Stimulated activated CD4-positive, alpha-beta T cell treated with anti-CD3 and anti-CD28 coated beads, Interleukin-2, amount 100 ng/mL, for 4 hours (primary cell): ENCODE data around the gene SRGAP3.

ENCODE experiments used
- DNase-seq: peaks from one replicate; pipeline ENCODE4 v3.0.0-alpha.2; 2020; ENCODE audit warnings: low read depth

Gene SRGAP3

DNA sequence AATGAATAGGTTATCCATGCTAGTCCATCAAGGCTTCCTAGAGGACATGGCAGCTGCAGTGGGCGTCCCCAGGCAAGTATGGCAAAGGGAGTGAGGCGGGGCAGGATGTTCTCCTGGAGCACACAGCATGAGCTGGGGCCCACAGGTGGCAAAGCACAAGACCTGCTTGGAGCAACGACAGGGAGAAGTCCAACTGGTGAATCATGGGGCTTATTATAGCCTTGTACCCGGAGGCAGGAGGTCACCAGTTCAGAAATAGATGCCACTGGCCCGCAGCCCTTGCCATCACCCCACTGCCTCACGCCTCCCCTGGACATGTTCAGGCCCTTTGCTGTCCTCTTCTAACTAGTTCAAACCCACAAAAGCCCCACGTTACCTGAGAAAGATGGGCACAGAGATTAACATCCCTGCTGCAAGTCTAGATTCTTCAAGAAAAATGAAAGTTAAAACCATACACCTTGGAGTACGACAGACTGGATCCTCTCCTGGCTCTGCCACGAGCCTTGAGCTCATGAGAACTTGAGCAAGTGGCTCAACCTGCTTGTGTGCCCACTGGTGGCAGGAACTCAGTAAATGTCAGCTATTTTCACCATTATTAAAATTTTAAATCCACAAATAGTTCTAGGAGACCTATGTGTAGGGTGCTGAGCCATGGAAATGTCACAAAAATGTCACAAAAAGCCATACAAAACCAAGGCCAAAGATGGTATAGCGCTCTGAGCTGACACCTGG, 1.8 kb upstream of the SRGAP3 start:
- DNase-seq = no peak

DNA sequence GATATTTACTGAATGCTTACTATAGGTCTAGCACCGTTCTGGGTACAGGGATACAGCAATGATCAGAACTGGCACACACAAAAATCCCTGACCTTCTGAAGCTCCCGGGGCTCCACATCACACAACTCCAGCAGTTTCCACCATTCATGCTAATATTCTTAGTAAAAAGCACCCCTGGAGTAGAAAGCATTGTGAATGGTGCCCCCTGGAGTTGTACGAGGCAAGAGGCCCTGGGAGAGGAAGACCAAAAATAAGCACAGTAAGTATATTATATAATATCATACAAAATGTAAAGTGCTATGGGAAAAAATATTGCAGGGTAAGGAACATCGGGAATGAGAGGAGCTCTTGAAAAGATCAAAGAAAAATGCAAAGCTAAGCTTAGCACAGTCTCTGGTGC, 790 bp upstream of the SRGAP3 start:
- DNase-seq = no peak

DNA sequence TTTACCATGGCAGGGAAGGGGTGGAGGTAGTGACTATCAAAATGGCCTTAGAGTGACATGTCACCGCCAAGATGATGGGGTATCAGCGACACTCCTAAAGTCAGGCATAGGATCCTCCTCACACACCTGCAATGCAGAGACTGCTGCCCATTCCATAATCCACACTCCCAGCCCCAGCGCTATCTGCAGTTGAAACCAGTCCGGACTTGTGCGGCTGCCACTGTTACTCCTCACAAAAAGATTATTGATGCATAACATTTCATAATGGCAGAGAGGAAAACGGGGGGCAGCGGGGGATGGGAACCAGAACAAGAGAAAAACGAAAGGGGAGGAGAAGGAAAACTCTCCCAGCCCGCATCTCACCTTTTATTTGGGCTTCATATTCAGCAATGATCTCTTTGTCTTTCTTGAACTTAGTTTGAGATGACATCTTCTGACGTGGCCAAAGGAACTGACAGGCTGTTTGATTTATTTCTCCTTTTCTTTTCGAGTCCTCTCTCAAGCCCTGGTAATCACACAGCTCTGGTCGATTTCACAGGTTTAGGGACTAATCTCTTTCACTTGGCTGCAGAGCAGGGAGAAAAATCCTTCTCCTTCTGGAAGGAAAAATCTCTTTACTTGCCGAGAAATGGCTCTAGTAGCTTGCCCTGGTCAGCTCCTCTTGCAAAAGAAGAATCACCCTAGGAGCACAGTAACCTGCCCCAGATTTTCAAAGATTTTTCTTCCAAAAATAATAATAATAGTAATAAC, 749 bp downstream of the SRGAP3 start:
- DNase-seq = no peak

DNA sequence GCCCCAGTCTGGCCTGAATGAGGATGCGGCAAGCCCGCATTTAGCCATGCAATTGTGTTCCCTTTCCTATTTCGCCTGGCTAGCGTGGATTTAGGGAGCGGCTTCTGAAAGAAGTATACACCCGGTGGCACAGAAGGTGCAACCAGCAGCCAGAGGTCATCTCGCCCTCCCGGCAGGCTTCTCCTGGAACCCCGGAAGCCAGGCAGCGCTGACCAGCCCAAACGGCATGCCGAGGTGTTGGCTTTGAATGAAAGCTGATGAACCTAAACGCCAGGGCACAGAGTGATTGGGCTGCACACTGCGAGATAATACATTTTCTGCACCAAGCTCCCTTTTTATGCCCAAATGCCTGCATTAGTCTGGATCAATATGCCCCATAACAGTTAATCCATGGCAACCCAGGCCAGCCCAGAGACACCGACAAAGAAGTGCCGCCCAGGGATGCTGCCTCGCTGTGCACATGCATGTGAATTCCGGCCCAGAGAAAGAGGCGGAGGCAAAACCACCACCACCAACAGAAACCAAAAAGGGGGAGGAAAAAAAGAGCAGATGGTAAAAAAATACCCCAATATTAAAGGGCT, 1.4 kb downstream of the SRGAP3 start:
- DNase-seq = no peak

DNA sequence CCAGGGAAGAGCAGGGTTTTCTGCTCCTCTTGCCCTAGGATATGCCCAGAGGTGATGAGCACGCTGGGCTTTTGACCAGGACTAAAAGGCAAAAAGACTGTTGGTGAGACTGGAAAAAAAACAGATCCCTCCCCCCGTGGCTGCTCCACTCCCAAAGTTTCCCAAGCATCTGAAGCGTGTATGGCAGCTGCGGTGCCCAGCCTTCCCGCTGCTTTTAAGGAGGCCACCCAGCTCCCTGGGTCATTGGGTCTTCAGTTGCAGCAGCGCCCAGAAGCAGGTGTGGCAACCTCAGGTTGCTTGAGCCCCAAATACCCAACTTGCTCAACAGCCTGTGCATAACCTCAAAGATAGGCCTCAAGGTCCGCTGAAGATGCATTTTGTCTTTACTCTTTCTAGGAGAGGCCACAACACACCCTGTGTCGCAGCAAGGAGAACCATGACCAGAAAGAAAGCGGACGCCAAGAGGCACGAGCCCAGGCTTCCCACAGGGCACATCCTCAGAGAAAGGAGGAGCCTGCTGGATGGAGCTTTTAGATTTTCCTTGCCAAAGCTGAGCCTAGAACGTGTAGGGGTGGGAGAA, 2.0 kb downstream of the SRGAP3 start:
- DNase-seq = no peak

DNA sequence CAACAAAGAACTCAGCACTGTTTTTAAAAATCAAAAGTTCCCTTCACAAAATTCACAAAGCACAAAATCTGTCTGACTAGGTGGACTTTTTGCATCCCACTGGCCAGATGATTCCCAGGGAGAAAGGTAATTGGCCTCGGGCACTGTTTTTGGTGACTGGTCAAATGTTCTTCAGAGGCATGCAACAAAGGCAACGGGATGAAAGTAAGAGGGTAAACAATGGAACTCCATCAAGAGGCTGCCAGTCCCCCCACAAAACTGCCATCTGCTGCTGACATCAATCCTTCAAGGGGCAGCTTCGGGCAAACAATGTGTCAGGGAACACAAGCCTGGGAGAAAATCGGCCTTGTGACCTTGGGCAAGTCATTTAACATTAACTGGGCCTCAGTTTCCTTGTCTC, 3.3 kb downstream of the SRGAP3 start:
- DNase-seq = no peak

DNA sequence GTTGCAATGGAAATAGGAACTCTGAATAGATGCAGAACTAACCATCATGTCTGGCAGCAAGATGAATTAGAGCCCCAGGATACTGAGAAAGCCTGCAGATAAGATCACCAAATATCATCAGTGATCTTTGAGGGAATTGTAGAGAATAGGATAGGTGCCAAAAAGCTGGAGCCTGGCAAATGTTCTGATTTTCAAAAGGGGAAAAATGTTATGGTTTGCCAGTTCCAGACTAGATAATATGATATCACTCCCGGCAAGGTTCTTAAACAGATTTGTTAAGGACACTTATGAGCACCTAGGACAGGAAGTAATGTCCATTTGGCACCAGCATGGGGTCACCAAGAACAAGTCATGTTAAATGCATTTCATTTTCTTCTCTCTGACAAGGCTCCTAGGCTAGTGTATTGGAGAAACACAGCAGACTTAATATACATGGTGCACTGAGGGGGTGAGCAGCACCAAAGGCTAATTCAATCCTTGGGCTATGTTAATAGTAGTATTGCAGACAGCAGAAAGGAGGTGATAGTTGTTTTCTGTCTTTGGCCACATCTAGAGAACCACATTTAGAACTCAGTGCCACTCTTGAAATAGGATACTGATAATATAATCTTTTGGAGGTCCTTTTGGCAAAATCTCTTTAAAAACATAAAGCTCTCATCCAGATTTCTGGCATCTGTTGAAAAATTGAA, 4.8 kb downstream of the SRGAP3 start:
- DNase-seq = no peak

DNA sequence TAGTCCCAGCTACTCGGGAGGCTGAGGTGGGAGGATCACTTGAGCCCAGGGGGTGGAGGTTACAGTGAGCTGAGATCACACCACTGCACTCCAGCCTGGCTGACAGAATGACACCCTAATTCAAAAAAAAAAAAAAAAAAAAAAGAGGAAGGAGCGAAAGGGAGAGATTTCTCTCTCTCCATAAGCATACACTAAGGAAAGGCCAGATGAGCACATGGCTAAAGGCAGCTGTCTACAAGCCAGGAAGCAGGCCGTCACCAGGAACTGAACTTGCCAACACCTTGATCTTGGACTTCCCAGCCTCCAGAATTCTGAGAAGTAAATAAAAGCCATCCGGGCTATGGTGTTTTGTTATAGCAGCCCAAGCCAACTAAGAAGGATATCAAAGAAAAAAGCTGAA, 7.5 kb downstream of the SRGAP3 start:
- DNase-seq = no peak

DNA sequence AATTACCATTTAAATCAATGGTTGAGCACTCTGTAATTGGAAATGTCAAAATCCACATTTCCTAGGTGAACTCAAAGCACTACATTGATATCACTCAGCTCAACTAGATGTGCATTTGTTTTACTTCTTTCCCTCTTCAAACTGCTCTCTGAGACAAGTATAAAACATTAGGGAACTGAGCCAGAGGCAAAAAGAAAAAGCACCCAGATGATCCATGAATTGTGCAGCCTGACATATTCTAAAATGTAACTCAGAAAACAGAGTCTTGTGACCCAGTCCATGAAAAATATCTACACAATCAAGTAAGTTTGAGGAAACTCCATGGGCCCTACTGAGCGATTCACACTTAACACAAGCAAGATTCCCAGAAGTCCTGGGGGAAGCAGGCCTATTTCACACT, 9.8 kb downstream of the SRGAP3 start:
- DNase-seq = no peak

DNA sequence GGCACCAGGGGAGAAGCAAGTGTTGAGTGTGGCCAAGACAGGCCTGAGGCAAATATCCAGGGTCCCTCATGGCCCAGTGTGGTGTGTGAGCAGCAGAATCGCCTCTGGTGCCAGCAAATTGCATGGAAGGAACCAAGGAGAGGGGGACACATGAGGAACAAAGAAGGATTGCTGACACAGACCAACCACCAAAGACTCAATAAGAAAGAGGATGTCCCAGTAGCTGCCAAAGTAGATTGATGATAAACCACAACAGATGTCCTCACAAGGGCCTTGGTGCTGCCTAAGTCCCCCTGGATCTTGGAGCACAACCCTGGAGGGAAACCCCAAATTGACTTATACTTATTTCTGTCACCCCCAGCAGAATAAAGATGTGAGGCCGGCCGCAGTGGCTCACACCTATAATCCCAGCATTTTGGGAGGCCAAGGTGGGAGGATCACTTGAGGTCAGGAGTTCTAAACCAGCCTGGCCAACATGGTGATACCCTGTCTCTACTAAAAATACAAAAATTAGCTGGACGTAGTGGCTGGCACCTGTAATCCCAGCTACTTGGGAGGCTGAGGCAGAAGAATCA, 10.6 kb downstream of the SRGAP3 start:
- DNase-seq = no peak

DNA sequence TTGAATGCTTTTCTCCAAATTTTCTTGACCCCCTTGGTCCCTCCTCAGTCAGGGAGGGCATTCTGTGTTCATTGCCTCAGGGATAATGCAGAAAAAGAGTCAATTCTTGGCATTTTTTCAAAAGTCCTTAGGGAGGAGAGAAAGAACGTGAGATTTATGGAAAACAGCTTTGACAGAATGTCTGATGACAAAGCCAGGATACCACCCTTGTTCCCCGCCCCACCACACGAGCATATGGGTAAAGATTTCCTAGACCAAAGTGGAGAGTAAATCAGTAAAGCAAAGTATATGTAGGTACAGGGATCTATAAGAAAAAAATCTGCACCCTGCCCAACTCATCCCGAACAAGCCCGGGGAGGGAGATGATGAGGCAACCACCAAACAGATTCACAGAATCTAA, 11.2 kb downstream of the SRGAP3 start:
- DNase-seq = no peak

DNA sequence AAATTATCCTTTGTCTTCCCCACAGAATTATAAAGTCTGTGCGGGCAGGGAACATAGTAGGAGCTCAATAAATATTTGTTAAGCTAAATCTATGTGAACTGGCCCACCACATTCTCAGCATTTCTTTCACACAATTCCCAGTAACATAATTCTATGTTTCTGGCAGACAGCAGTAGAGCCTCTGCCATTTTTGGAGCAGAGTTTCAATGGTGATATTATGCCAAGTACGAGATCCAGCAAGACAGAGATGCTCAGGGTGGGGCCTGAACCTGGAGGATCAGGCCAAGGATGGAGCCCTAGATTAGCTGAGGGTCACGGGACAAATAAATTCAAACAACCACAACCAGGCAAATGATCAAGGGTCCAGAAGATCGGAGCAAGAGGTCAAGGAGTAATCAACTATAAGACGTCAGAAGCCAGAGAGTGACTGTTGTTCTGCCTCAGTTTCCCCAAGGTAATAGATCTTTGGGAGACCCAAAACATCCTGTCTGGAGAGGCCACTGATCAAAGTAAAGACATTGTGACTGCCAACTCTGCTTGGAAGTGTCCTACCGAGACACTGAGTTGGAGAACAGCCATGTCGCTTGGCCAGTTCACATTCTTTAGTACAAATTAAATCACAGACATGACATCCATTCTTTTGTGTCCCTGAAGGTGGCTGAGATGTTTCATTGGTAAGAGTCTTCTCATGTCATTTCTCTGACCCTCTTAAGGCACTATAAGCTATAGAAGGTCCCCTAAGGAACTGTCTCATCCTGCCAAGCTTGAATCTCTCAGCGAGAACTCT, 15.4 kb downstream of the SRGAP3 start:
- DNase-seq = no peak

DNA sequence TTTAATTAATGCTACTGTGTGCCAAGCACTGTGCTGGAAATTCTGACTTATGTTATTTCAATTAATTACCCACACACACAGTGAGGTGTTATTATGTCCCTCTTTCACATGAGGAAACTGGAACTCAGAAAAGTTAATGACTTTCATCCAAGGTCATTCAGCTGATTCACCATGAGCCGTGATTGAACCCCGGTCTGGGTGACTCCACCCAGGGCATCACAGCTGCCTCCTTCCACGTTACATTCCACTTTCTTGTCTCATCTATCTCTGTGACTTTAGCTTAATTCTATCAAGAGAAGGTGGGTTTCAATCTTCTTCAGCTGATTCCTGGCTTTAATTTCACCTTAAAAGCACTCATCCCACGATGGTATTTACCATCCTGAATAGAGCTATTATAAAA, 16.3 kb downstream of the SRGAP3 start:
- no peak for DNase-seq

DNA sequence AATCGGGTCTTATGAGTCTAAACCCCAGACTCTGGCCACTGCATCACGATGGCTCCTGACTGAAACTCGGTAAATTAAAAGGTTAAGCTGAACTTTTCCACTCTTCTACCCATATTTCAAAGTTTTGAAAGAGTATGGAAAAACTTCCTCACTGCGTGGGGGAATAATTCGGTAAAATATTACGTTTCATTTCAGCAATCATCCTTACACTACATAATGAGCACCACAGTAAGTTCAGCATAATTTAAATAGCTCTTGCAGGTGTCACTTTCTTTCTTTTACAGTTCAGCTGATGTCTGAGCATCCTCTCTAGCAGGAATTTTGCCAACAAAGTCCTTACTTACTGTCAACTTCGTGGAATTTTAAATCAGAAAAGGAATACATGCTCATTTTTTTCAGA, 17.5 kb downstream of the SRGAP3 start:
- no peak for DNase-seq

DNA sequence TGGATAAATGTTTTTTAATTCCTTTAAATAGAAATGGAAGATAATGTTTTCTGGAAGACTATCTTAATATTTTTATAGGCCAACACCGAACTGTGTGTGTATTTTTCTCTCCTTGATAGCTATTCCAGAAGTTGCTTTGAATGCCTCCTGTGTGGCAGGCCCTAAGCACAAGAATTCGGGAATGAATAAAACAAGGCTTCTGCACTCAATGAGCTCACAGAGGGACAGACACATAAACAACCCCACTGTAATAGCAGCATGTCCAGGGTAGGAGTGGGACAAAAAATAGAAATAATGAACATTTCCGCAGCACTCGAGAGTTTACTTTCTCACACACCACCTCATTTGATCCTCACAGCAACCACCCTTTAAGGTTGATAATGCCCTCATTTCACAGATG, 18.0 kb downstream of the SRGAP3 start:
- DNase-seq = no peak

DNA sequence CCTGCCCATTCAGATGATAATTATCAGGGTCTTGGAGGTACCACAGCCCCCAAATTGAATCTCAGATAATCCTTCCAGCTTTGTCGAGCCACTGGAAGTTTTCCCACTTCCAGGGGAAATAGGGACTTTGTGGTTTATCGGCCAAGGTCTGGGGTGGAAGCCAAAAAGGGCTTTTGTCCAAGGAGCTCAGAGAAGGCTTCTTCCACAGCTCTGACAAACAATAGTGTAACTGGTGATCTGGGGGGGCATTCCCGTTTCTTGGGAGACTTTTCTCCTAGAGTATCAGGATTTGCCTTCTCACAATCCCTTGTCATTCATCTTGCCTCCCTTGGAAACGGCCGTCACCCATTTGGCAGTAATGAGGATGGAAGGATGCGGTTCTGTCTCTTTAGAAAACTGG, 18.4 kb downstream of the SRGAP3 start:
- DNase-seq = no peak

DNA sequence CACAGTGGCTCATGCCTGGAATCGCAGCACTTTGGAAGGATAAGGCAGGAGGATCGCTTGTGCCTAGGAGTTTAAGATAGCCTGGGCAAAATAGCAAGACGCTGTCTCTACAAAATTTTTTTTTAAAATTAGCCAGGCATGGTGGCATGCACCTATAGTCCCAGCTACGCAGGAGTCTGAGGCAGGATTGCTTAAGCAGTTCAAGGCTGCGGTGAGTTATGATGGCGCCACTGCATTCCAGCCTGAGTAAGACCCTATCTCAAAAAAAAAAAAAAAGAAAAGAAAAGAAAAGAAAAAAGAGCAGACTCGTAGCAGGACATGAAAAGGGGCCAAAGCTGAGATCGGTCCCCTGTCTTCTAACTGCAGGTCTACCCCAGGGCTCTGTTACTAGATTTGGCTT, 18.9 kb downstream of the SRGAP3 start:
- no peak for DNase-seq

DNA sequence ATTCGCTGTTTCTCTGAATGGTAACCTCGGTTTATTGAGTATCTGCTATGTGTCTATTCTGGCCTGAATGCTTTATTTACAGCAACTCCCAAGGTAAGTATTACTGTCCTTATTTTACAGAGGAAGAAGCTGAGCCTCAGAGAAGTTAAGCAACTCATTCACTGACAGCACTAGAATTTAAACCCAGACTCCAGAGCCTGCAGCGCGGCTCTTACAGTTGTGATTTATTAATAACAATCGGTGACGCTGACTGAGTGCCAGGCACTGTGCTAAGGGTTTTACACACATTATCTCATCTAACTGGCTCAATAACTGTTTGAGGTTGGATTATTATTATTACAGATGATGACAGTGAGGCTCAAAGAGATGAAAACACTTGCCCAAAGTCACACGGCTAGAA, 19.6 kb downstream of the SRGAP3 start:
- no peak for DNase-seq

DNA sequence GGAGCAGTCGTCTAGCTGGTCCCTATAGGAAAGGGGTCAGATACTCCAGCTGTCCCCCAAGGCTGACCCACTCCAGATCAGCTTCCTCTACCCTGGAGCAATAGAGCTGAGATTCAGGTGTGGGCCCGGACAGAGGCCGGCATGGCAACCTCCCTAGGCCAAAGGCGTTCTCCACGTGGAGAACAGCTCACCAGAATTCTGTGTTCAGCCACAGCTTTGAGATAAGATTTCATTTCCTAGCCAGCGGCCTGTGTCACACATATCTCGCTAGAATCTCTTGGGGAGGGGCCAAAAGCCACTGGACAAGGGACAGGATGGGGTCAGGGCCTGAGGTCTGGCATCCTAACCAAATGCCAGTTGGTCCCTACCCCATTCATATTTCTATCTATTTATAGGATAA, 20.1 kb downstream of the SRGAP3 start:
- DNase-seq = no peak

DNA sequence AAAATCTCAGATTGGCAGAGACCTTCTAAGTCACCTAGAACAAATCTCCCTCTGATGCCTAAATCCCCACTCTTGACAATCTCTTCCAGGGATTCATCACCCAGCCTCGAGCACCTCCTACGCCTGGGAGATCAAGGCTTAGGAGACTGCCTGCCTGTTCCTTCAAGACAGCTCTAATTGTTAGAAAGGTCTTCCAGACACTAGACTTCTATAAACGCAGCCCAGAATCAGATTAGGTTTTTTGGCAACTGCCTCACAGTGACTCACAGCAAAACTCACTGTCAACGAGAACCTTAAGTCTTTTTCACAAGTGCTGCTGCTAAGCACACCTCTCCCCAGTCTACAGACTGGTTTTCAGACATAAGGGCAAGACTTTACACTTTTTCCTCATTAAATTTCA, 23.1 kb downstream of the SRGAP3 start:
- no peak for DNase-seq

DNA sequence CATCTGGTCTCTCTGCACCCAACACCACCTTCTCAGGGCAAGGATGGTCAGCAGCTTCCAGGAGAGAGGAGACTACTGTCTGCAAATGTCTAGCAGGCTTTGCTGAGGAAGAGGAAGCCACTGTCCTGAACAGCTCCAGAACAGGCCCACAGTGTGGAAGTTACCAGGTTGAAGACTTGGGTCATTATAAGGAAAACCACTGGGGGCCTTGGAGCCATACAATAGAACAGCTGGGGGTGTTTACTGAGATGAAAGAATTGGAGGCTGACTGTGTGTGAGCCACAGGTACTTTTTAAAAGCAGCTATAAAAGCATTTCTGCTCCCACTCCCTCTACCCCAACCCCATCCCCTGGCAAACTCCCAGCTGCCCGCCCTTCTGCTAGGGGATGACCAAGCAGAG, 24.2 kb downstream of the SRGAP3 start:
- no peak for DNase-seq
